ENCODE results near the gene MRPL11. TPM values are rescaled to one million over a fixed set of nuclear protein-coding genes. Genes with fewer than 3 reads are reported as not detected.

The MRPL11 gene
- total and polyA plus RNA-seq, 2 donors (not counting 3 experiments of a cell fraction or from before 2014, with no cell fraction given), result 54.9 to 69.1 TPM

GRCh38 chr11:66408488-66409214, 30.0 kb downstream of the MRPL11 start:
- DNase-seq (ENCODE audit: low read depth, low spot score), result peak; percentile 82
- intact Hi-C loops (cut with micrococcal nuclease) (loop anchor here (1.0 to 2.0 kb wide), 5 partner anchors 10 to 270 kb away; partner anchors contain the start of genes DPP3 and MRPL11), dilution Hi-C loops (cut with MboI; ENCODE audit: extremely low pct_ligation_motif_present, low sequenced_read_pairs) (no loop called here)
- H4K20me1 ChIP-seq (replicated peaks; ENCODE audit: control insufficient read depth, extremely low read depth, insufficient read depth, low read length), result no peaks in the 10 kb centered on the region
- H3K27ac ChIP-seq (ENCODE audit: insufficient read depth, low read depth, low read length), result no peak overlapping the region
- H3K4me2 ChIP-seq (ENCODE audit: insufficient read depth, low read length), result peak overlapping the region; percentile 28
- H3K9ac ChIP-seq (replicated peaks; ENCODE audit: extremely low read depth, insufficient read depth, low read length), result no peak overlapping the region
- H3K4me1 ChIP-seq (ENCODE audit: control insufficient read depth, extremely low read depth, insufficient read depth, low read length), result no peaks in the 10 kb centered on the region
- H3K79me2 ChIP-seq (ENCODE audit: control insufficient read depth, insufficient read depth, low read length), result no peaks in the 10 kb centered on the region
- POLR2A ChIA-PET, result no interaction called here
- no peak overlapping the region for H3K4me3 ChIP-seq (replicated peaks in 1 of 3; ENCODE audit: insufficient read depth in 1 of 3, low read depth in 1 of 3, low read length in 3 of 3)
- no peak overlapping the region for H2AFZ ChIP-seq (ENCODE audit: low read depth, low read length)
- CTCF ChIA-PET, result interaction anchor here (1.0 to 7.1 kb wide), 8 partner anchors 9 to 269 kb away, joined by 4 to 87 read pairs (median 18); partner anchors contain the start of genes MRPL11, NPAS4 and RBM4B
- FAIRE-seq, result peak; percentile 77
- TF ChIP-seq EZH2 (IDR thresholded peaks at IDR 0.05; ENCODE audit: borderline replicate concordance, low read depth, low read length, severe bottlenecking) (peak; percentile 74), POLR2A (IDR thresholded peaks at IDR 0.05; ENCODE audit: low read depth, low read length) (no peak), GATA2 (IDR thresholded peaks at IDR 0.05; ENCODE audit: insufficient read depth, insufficient read length, low read depth, low read length) (no peak), FOS (IDR thresholded peaks at IDR 0.05; ENCODE audit: borderline replicate concordance, insufficient read depth, low read length) (no peak), CTCF (IDR thresholded peaks at IDR 0.05; ENCODE audit: extremely low read depth in 1 of 2, insufficient read depth in 1 of 2, low read depth in 1 of 2, low read length in 2 of 2) (peak; percentile 100)
- no peaks in the 10 kb centered on the region for H3K36me3 ChIP-seq (ENCODE audit: control insufficient read depth in 2 of 2, extremely low read depth in 1 of 2, insufficient read depth in 2 of 2, low read length in 2 of 2)
- peaks cover 8 to 10% of the 10 kb centered on the region in 2 experiments for H3K27me3 ChIP-seq (ENCODE audit: control insufficient read depth in 2 of 2, insufficient read depth in 2 of 2, low read length in 2 of 2)
- H3K9me1 ChIP-seq (replicated peaks; ENCODE audit: control insufficient read depth, extremely low read depth, insufficient read depth, low read length), result no peaks in the 10 kb centered on the region
- no TSS peak for BruUV-seq (replicated peaks)
- no peaks in the 10 kb centered on the region for H3K9me3 ChIP-seq (replicated peaks; ENCODE audit: control insufficient read depth, insufficient read depth, low read length)
